H9 (cell line): ENCODE measurements around the gene LKAAEAR1. TPM values are rescaled to one million over a fixed set of nuclear protein-coding genes. Genes with fewer than 3 reads are reported as not detected.

Source experiments
- DNase-seq: peaks from one replicate; pipeline ENCODE4 v3.0.0-alpha.2; 2017
- H2AFZ ChIP-seq: one replicate; pipeline ENCODE4 v1.6.1; 2013; ENCODE audit warnings: mild to moderate bottlenecking, low read length, control low read depth, moderate library complexity
- H2AK5ac ChIP-seq: 2 replicates; pipeline ENCODE4 v1.6.1; 2013; ENCODE audit warnings: low read length, control low read depth, mixed read lengths; ENCODE audit not compliant: insufficient read length
- H2BK120ac ChIP-seq: one replicate; pipeline ENCODE4 v1.6.1; 2013; ENCODE audit warnings: low read depth, mild to moderate bottlenecking, low read length, control low read depth, inconsistent platforms; ENCODE audit not compliant: poor library complexity, severe bottlenecking
- H2BK12ac ChIP-seq: 2 replicates; pipeline ENCODE4 v1.6.1; 2013; ENCODE audit warnings: low read length, control low read depth, mixed read lengths, low read depth; ENCODE audit not compliant: insufficient read length
- H2BK15ac ChIP-seq: 2 replicates; pipeline ENCODE4 v1.6.1; 2013; ENCODE audit warnings: low read depth, low read length, control low read depth
- H2BK20ac ChIP-seq: one replicate; pipeline ENCODE4 v1.6.1; 2013; ENCODE audit warnings: low read depth, mild to moderate bottlenecking, low read length, control low read depth, inconsistent platforms; ENCODE audit not compliant: poor library complexity, severe bottlenecking
- H2BK5ac ChIP-seq: 2 replicates; pipeline ENCODE4 v1.6.1; 2013; ENCODE audit warnings: low read length, control low read depth, mixed read lengths; ENCODE audit not compliant: insufficient read length
- H3K14ac ChIP-seq: 2 replicates; pipeline ENCODE4 v1.6.1; 2013; ENCODE audit warnings: low read length, control low read depth; ENCODE audit not compliant: insufficient read depth
- H3K18ac ChIP-seq: 2 replicates; pipeline ENCODE4 v1.6.1; 2013; ENCODE audit warnings: low read depth, mild to moderate bottlenecking, mixed read lengths, low read length, control low read depth; ENCODE audit not compliant: insufficient read length
- H3K23ac ChIP-seq: 2 replicates; pipeline ENCODE4 v1.6.1; 2013; ENCODE audit warnings: low read length, control low read depth, mixed read lengths, low read depth; ENCODE audit not compliant: insufficient read length
- H3K23me2 ChIP-seq: 2 replicates; pipeline ENCODE4 v1.6.1; 2013; ENCODE audit warnings: low read depth, mild to moderate bottlenecking, mixed read lengths, low read length, control low read depth; ENCODE audit not compliant: insufficient read length, poor library complexity, severe bottlenecking
- H3K27ac ChIP-seq: 2 replicates; pipeline ENCODE4 v1.5.1; 2013; ENCODE audit warnings: low read length, control low read depth, mixed read lengths, low read depth; ENCODE audit not compliant: insufficient read length
- H3K27me3 ChIP-seq: 2 replicates; pipeline ENCODE4 v1.6.1; 2013; ENCODE audit warnings: low read length, control low read depth, inconsistent platforms; ENCODE audit not compliant: insufficient read depth
- H3K4ac ChIP-seq: 2 replicates; pipeline ENCODE4 v1.6.1; 2013; ENCODE audit warnings: low read depth, mild to moderate bottlenecking, control low read depth, inconsistent platforms, low read length, moderate library complexity
- H3K4me1 ChIP-seq: 2 replicates; pipeline ENCODE4 v1.6.1; 2013; ENCODE audit warnings: low read length, control low read depth, inconsistent platforms; ENCODE audit not compliant: insufficient read depth
- H3K4me2 ChIP-seq: 2 replicates; pipeline ENCODE4 v1.6.1; 2013; ENCODE audit warnings: low read length, control low read depth, mixed read lengths; ENCODE audit not compliant: insufficient read length, insufficient read depth
- H3K56ac ChIP-seq: 2 replicates; pipeline ENCODE4 v1.6.1; 2013; ENCODE audit warnings: low read depth, mild to moderate bottlenecking, mixed read lengths, low read length, control low read depth; ENCODE audit not compliant: insufficient read length
- H3K79me1 ChIP-seq: 2 replicates; pipeline ENCODE4 v1.6.1; 2013; ENCODE audit warnings: low read depth, mild to moderate bottlenecking, moderate library complexity, low read length, control low read depth, inconsistent platforms; ENCODE audit not compliant: insufficient read depth, poor library complexity, severe bottlenecking
- H3K79me2 ChIP-seq: 2 replicates; pipeline ENCODE4 v1.6.1; 2013; ENCODE audit warnings: low read length, control low read depth, inconsistent platforms; ENCODE audit not compliant: insufficient read depth
- H3K9ac ChIP-seq: 2 replicates; pipeline ENCODE4 v1.6.1; 2013; ENCODE audit warnings: low read length, control low read depth, mixed read lengths; ENCODE audit not compliant: insufficient read length; ENCODE audit errors: extremely low read depth
- H3K9me3 ChIP-seq: one replicate; pipeline ENCODE4 v1.6.1; 2013; ENCODE audit warnings: low read depth, low read length, inconsistent platforms; ENCODE audit not compliant: control insufficient read depth
- H3T11ph ChIP-seq: one replicate; pipeline ENCODE4 v1.6.1; 2013; ENCODE audit warnings: mild to moderate bottlenecking, low read length, control low read depth, inconsistent platforms
- H4K20me1 ChIP-seq: one replicate; pipeline ENCODE4 v1.6.1; 2013; ENCODE audit not compliant: control insufficient read depth, insufficient read length, insufficient read depth
- H4K5ac ChIP-seq: 2 replicates; pipeline ENCODE4 v1.6.1; 2013; ENCODE audit warnings: low read depth, mild to moderate bottlenecking, mixed read lengths, low read length, control low read depth; ENCODE audit not compliant: insufficient read length
- H4K8ac ChIP-seq: replicated peaks from 2 replicates; pipeline ENCODE4 v1.6.1; 2013; ENCODE audit warnings: low read length, control low read depth, mixed read lengths, low read depth; ENCODE audit not compliant: insufficient read length
- H4K91ac ChIP-seq: 2 replicates; pipeline ENCODE4 v1.6.1; 2013; ENCODE audit warnings: low read depth, mild to moderate bottlenecking, moderate library complexity, mixed read lengths, low read length, control low read depth; ENCODE audit not compliant: insufficient read length
- H3K27ac Mint-ChIP-seq, 3 experiments: 2 replicates in 2 of 3; 3 replicates in 1 of 3; pipeline ENCODE4 v1.8.0; 2020 to 2021; ENCODE audit warnings: mixed read lengths in 3 of 3, mild to moderate bottlenecking in 1 of 3, moderate library complexity in 1 of 3
- H3K27me3 Mint-ChIP-seq: 2 replicates; pipeline ENCODE4 v1.8.0; 2021; ENCODE audit warnings: low read depth, mild to moderate bottlenecking, moderate library complexity, mixed read lengths
- H3K36me3 Mint-ChIP-seq, 3 experiments: 2 replicates in 2 of 3; 3 replicates in 1 of 3; pipeline ENCODE4 v1.8.0; 2020 to 2021; ENCODE audit warnings: low read depth in 3 of 3, mixed read lengths in 3 of 3; ENCODE audit not compliant: insufficient read depth in 1 of 3
- H3K4me1 Mint-ChIP-seq, 2 experiments: 2 replicates each; pipeline ENCODE4 v1.8.0; 2020; ENCODE audit warnings: mixed read lengths in 2 of 2
- H3K4me3 Mint-ChIP-seq, 2 experiments: 2 replicates in 1 of 2; 3 replicates in 1 of 2; pipeline ENCODE4 v1.8.0; 2020 to 2021; ENCODE audit warnings: mild to moderate bottlenecking in 2 of 2, mixed read lengths in 2 of 2, moderate library complexity in 1 of 2
- H3K9me3 Mint-ChIP-seq, 2 experiments: 2 replicates in 1 of 2; 3 replicates in 1 of 2; pipeline ENCODE4 v1.8.0; 2020; ENCODE audit warnings: mild to moderate bottlenecking in 2 of 2, mixed read lengths in 2 of 2, moderate library complexity in 1 of 2
- WGBS: extraction: QIAGEN DNeasy Blood & Tissue Kit; methylation state at CpG from one replicate; pipeline ENCODE4 v1.1.7; 2013; ENCODE audit warnings: missing lambda C conversion rate, low lambda C conversion rate, mixed read lengths; ENCODE audit not compliant: insufficient read length; ENCODE audit errors: extremely low coverage; 5-methylcytosine and 5-hydroxymethylcytosine counted together
- total RNA-seq: library from RNA; stranded (reverse); gene quantifications from 2 replicates; pipeline ENCODE4 v1.2.1, GENCODE V29; 2021
- TF ChIP-seq, protein P1 (sequence below): fragments of 200-600 bp; sonication (generic); conservative IDR thresholded peaks from 3 replicates; pipeline ENCODE4 v1.8.0; 2021; ENCODE audit warnings: antibody characterized with exemption, mild to moderate bottlenecking

Gene LKAAEAR1
- total RNA-seq, 1 experiment from 2014 or later, result 0.39 TPM

DNA sequence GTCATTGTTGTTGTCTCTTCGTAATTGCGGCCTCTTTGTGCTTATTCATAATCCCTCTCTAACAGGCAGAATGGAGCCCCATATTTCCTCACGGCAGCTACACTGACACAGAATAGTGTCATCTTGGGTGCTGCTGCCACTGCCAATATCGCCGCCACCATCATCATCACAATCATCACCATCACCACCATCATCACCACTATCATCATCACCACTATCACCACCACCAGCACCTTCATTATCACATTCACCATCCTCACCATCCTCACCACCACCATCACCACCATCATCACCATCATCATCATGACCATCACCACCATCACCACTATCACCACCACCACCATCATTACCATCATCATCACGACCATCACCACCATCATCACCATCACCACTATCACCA is 12.3 kb upstream of the LKAAEAR1 start:
- no peak overlapping the region for H2AFZ ChIP-seq
- no CpG with 5 or more reads among the region's 6 CpGs for WGBS

More for the DNA sequence above, 12.3 kb upstream of the LKAAEAR1 start:
- H3K4me1 ChIP-seq, result no peaks in the 10 kb centered on the region; the same call in 1 of the 2 replicates
- H3K14ac ChIP-seq, result no peak overlapping the region
- H3K27me3 ChIP-seq, result no peaks in the 10 kb centered on the region; the same call in 1 of the 2 replicates
- no peak overlapping the region for H2BK20ac ChIP-seq
- no peaks in the 10 kb centered on the region for H3K79me2 ChIP-seq
- no peak for DNase-seq
- TF ChIP-seq, protein P1, sequence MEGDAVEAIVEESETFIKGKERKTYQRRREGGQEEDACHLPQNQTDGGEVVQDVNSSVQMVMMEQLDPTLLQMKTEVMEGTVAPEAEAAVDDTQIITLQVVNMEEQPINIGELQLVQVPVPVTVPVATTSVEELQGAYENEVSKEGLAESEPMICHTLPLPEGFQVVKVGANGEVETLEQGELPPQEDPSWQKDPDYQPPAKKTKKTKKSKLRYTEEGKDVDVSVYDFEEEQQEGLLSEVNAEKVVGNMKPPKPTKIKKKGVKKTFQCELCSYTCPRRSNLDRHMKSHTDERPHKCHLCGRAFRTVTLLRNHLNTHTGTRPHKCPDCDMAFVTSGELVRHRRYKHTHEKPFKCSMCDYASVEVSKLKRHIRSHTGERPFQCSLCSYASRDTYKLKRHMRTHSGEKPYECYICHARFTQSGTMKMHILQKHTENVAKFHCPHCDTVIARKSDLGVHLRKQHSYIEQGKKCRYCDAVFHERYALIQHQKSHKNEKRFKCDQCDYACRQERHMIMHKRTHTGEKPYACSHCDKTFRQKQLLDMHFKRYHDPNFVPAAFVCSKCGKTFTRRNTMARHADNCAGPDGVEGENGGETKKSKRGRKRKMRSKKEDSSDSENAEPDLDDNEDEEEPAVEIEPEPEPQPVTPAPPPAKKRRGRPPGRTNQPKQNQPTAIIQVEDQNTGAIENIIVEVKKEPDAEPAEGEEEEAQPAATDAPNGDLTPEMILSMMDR, result no peak
- peaks cover 32% of the 10 kb centered on the region for H3K27me3 Mint-ChIP-seq
- no peak overlapping the region for H3K23ac ChIP-seq
- no peaks in the 10 kb centered on the region for H4K20me1 ChIP-seq
- H2BK120ac ChIP-seq, result no peak overlapping the region
- no peaks in the 10 kb centered on the region for H3K79me1 ChIP-seq
- H2BK5ac ChIP-seq, result no peak overlapping the region
- no peak overlapping the region for H4K5ac ChIP-seq
- H3K27ac ChIP-seq, result no peak overlapping the region
- H2AK5ac ChIP-seq, result no peak overlapping the region
- H3K27ac Mint-ChIP-seq, result no peak overlapping the region; a peak in 1 of 7 replicates
- H3K4me1 Mint-ChIP-seq, result peaks cover 6 to 9% of the 10 kb centered on the region in 2 experiments
- no peak overlapping the region for H3K4me2 ChIP-seq
- no peak overlapping the region for H2BK15ac ChIP-seq
- H3K4me3 Mint-ChIP-seq, result no peak overlapping the region
- H3K36me3 Mint-ChIP-seq, result peaks cover 2 to 5% (median 2%) of the 10 kb centered on the region in 3 experiments; a peak in 5 of 7 replicates
- no peak overlapping the region for H3K56ac ChIP-seq
- no peak overlapping the region for H3K9ac ChIP-seq
- no peak overlapping the region for H2BK12ac ChIP-seq
- no peak overlapping the region for H3T11ph ChIP-seq
- H3K23me2 ChIP-seq, result no peaks in the 10 kb centered on the region
- no peak overlapping the region for H4K91ac ChIP-seq
- no peak overlapping the region for H3K18ac ChIP-seq
- no peaks in the 10 kb centered on the region for H3K9me3 ChIP-seq
- no peak overlapping the region for H3K4ac ChIP-seq
- no peak overlapping the region for H4K8ac ChIP-seq
- H3K9me3 Mint-ChIP-seq, result peaks cover 5% of the 10 kb centered on the region in 2 experiments
